ENCODE results near the gene CDX2. TPM values are rescaled to one million over a fixed set of nuclear protein-coding genes. Genes with fewer than 3 reads are reported as not detected.
A peak's percentile ranks its signal among the peaks of the same experiment; 100 is the strongest.

CDX2 gene
- total and polyA plus RNA-seq, 4 donors, result not detected

GRCh38 chr13:27919934-27920676 lies 49.0 kb downstream of the CDX2 start, which contains the start of gene PDX1 (continued):
- TF ChIP-seq RAD21 (IDR thresholded peaks at IDR 0.05), result no peak
- TF ChIP-seq TAF1 (conservative IDR thresholded peaks at IDR 0.05), result no peak
- no peak for TF ChIP-seq HNF4A (conservative IDR thresholded peaks at IDR 0.05)
- no peak for TF ChIP-seq YY1 (IDR thresholded peaks at IDR 0.05)
- TF ChIP-seq HNF4G (IDR thresholded peaks at IDR 0.05), result no peak
- TF ChIP-seq MAX (IDR thresholded peaks at IDR 0.05), result no peak

- peaks cover 16 to 37% (median 29%) of the 10 kb centered on the region in 4 donors for H3K4me1 ChIP-seq (ENCODE audit: control insufficient read depth in 4 of 4, insufficient read depth in 4 of 4, low read length in 3 of 4)
- TF ChIP-seq CTCF (IDR thresholded peaks at IDR 0.05; ENCODE audit: low read depth, low read length, missing input control), result no peak
- H3K27ac ChIP-seq (ENCODE audit: low read depth in 1 of 2, low read length in 2 of 2), result no peak overlapping the region
- no peak for DNase-seq (ENCODE audit: low spot score)
- H3K36me3 ChIP-seq (ENCODE audit: control insufficient read depth in 4 of 4, insufficient read depth in 3 of 4, low read depth in 1 of 4, low read length in 3 of 4), result no peaks in the 10 kb centered on the region
- no peaks in the 10 kb centered on the region for H3K9me3 ChIP-seq (ENCODE audit: control insufficient read depth in 4 of 4, low read length in 3 of 4)
- H3K9ac ChIP-seq (ENCODE audit: low read depth in 1 of 2, low read length in 2 of 2), result no peak overlapping the region
- peak overlapping the region in 1 of 3 donors; percentile 59 for H3K4me3 ChIP-seq (ENCODE audit: low read depth in 1 of 3, low read length in 3 of 3)
- 8% methylated on average over 11 of the region's 11 CpGs for WGBS
- peaks cover 13 to 19% (median 15%) of the 10 kb centered on the region in 4 donors for H3K27me3 ChIP-seq (ENCODE audit: control insufficient read depth in 4 of 4, insufficient read depth in 4 of 4, low read length in 3 of 4)
Measured at GRCh38 chr13:27919659-27919933, 49.5 kb downstream of the CDX2 start.

- no peak for DNase-seq (ENCODE audit: low spot score)
Measured at GRCh38 chr13:27918918-27919658, 50.0 kb downstream of the CDX2 start.

More at GRCh38 chr13:27918918-27919658, 50.0 kb downstream of the CDX2 start:
- TF ChIP-seq CTCF (IDR thresholded peaks at IDR 0.05; ENCODE audit: low read depth, low read length, missing input control) (no peak), FOXA2 (IDR thresholded peaks at IDR 0.05) (no peak), FOXA1 (IDR thresholded peaks at IDR 0.05) (no peak), ZBTB33 (IDR thresholded peaks at IDR 0.05) (no peak), JUND (IDR thresholded peaks at IDR 0.05) (no peak), REST (IDR thresholded peaks at IDR 0.05) (no peak), GABPA (IDR thresholded peaks at IDR 0.05 in 1 of 2, conservative IDR thresholded peaks at IDR 0.05 in 1 of 2) (no peak), YY1 (IDR thresholded peaks at IDR 0.05) (no peak), RAD21 (IDR thresholded peaks at IDR 0.05) (no peak), EGR1 (IDR thresholded peaks at IDR 0.05; ENCODE audit: low read depth in 2 of 2) (no peak), MAX (IDR thresholded peaks at IDR 0.05) (no peak), HNF4A (conservative IDR thresholded peaks at IDR 0.05) (no peak), SP1 (IDR thresholded peaks at IDR 0.05) (no peak), ATF3 (IDR thresholded peaks at IDR 0.05) (no peak), NR2F2 (IDR thresholded peaks at IDR 0.05) (no peak), RXRA (IDR thresholded peaks at IDR 0.05) (no peak), HNF4G (IDR thresholded peaks at IDR 0.05) (no peak), TAF1 (conservative IDR thresholded peaks at IDR 0.05) (no peak)
- Histone ChIP-seq H3K27me3 (ENCODE audit: control insufficient read depth in 4 of 4, insufficient read depth in 4 of 4, low read length in 3 of 4) (peaks cover 11 to 18% (median 14%) of the 10 kb centered on the region in 4 donors), H3K4me1 (ENCODE audit: control insufficient read depth in 4 of 4, insufficient read depth in 4 of 4, low read length in 3 of 4) (peaks cover 15 to 37% (median 29%) of the 10 kb centered on the region in 4 donors), H3K9me3 (ENCODE audit: control insufficient read depth in 4 of 4, low read length in 3 of 4) (no peaks in the 10 kb centered on the region), H3K4me3 (ENCODE audit: low read depth in 1 of 3, low read length in 3 of 3) (no peak overlapping the region), H3K36me3 (ENCODE audit: control insufficient read depth in 4 of 4, insufficient read depth in 3 of 4, low read depth in 1 of 4, low read length in 3 of 4) (no peaks in the 10 kb centered on the region), H3K9ac (ENCODE audit: low read depth in 1 of 2, low read length in 2 of 2) (no peak overlapping the region), H3K27ac (ENCODE audit: low read depth in 1 of 2, low read length in 2 of 2) (no peak overlapping the region)
- WGBS, result 32% methylated on average over 23 of the region's 23 CpGs
